Islet of Langerhans (tissue), 1 donor: ENCODE data around the gene RINT1.
"Not testable (repeated sequence)": the region's sequence is repeated elsewhere in the genome, so short reads cannot be mapped to it uniquely, and the experiment has no call there.

Experiments
- FAIRE-seq: peaks from one replicate; lab custom pipeline; 2011; peaks lifted over from hg19 to GRCh38; lab: Jason Lieb, UNC

RINT1 gene

DNA sequence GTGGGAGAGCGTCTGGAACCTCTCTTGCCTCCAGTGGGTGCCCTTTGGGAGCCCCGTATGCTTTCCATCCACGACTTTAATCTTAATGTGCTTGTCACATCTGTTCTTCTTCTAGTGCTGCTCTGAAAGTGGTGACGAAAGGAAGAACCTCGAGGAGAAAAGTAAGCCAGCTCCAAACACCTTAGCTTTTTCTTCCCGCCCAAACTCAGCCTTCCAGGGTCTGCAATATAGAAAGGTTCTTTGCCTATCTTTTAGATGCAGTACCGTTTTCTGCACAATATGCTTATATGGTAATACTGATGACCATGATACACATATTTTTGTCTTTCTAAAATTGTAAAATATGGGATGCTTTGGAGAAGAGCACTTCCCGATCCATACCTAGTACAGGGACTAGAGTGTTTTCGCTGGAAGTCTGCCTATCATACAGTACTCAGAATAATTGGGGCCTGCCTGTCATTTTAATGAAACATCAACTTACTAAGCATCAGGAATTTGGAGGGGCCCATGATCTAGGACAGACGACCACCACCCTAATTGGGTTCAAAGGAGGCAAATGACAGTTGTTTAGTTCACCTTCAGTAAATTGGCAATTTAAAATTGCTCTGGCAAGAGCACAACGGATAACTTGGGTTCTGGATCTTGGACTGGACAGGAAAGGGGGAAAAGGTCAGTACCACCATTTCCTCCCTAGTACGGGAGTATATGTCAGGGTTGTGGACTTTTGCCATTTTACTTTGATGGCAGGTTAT is 884 bp downstream of the RINT1 start:
- FAIRE-seq, result no peak

DNA sequence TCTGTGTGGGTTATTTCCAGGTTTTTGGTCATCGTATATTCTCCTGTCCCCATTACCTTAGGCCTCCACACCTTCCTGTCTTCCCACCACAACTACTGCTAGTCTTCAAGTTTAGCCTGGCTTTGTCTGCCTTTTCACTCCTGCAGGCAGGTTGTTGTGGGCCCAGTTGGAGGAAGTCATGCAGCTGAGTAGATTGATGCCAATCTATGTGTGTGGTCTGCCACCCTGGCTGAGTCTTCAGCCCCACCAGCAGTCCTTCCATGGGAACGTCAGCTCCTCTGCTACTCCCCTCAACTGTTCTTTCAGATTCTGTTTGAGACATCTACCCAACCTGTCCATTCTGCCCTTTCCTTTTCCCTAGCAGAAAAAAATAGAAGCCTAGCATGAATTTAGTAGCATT is 6.3 kb downstream of the RINT1 start:
- no peak for FAIRE-seq

DNA sequence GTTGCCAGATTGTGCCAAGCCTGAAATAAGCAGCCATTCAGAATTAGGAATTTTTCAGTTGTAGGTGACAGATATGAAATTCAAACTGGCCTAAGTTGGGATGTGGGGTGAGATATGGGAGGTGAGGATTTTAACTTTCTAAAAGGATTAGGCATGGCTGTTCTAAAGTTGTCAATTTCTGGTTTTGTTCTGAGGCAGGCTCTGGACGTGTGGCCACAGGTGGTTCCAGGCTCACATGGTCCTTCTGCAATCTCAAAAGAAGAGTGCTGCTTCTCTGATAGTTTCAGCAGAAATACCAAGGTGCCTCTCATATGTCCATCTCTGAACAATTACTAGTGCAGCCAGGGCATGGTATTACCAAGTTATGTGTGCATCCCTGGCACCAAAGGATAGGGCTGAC is 27.9 kb downstream of the RINT1 start:
- no peak for FAIRE-seq

DNA sequence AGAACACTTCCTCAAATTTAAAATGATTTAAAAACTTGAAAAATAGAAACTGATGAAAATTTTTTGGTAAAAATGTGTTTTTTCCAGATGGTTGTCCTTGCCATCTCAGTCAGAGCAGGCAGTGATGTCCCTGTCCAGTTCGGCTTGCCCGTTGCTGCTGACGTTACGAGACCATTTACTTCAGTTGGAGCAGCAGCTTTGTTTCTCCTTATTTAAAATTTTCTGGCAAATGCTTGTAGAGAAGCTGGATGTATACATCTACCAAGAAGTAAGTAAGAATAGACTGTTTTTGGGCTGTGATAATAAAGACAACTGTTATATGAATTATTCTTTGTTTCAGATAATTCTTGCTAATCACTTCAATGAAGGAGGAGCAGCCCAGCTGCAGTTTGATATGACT is 33.2 kb downstream of the RINT1 start:
- no peak for FAIRE-seq

DNA sequence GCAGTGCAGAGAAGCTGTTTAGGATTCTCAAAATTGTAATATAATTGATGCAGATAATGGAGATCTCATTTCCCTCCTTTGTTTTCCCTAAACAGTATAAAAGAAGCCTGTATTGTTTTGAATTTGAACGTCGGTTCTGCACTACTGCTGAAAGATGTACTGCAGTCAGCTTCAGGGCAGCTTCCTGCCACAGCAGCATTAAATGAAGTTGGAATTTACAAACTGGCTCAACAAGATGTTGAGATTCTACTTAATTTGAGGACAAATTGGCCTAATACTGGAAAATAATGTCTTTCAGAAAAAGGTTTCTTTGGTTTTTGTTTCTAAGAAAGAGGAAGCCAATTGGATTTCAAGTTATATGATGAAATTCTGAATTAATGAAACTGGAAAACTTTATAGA is 35.0 kb downstream of the RINT1 start:
- FAIRE-seq, result no peak

DNA sequence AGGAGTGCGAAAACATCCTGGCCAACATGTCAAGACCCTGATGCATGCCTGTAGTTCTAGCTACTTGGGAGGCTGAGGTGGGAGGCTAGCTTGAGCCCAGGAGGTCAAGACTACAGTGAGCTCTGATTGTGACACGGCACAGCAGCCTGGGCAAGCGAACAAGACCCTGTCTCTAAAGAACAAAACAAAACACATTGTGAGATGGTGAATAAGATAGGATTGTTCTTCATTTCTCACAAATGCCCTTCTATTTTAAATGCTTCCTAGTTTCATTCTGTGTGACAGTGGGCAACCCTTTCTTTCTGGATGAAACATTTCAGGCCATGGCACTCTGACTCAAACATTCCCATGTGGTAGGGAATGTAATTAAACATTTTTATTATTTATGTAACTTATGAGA is 35.8 kb downstream of the RINT1 start:
- no peak for FAIRE-seq

DNA sequence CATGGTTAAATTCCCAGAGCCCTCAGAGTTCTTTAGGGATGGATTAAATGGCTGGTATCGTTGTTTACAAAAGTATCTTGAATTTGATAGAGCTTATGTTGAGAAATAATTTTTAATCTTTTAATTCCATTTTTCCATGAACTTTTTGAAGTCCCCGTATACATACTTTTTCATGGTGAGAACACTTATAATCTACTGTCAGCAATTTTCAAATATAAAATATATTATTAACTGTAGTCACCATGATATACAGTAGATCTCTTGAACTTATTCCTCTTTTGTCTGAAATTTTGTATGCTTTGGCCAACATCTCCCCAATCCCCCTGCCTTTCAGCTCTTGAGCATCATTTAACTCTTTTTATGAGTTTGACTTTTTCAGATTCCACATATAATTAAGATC is 39.9 kb downstream of the RINT1 start:
- FAIRE-seq, result no peak

DNA sequence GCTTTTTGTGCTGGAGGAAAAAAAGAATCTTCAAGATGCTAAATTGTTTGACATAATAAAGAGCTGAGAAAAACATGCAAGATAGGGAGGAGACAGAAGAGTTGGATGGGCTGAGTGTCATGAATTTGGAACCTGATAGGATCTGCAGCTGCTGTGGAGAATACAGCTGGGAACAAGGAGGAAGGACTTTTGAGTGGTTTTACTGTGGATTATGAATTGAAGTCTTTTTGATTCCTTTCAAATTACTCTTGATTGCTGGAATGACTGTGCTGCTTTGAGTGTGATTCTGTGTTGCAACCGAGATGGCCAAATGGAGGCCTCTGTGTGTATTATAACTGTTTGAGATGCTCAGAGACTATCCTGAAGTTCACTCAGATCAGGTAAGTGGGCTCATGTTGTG is 45.2 kb downstream of the RINT1 start:
- no peak for FAIRE-seq

DNA sequence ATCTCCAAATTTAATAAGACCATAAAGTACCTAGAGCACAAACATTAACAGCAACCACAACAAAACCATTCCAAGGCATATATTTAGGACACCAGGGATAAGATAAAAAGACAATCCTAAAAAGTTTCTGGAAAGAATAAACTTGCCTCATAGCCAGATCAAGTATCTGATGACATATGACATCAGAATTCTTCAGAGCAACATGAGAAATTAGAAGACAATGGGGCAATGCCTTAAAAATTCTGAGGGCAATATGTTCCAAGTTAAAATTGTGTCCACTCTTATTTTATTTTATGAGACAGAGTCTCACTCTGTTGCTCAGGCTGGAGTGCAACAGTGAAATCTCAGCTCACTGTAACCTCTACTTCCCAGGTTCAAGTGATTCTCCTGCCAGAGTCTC is 46.5 kb downstream of the RINT1 start:
- no peak for FAIRE-seq

DNA sequence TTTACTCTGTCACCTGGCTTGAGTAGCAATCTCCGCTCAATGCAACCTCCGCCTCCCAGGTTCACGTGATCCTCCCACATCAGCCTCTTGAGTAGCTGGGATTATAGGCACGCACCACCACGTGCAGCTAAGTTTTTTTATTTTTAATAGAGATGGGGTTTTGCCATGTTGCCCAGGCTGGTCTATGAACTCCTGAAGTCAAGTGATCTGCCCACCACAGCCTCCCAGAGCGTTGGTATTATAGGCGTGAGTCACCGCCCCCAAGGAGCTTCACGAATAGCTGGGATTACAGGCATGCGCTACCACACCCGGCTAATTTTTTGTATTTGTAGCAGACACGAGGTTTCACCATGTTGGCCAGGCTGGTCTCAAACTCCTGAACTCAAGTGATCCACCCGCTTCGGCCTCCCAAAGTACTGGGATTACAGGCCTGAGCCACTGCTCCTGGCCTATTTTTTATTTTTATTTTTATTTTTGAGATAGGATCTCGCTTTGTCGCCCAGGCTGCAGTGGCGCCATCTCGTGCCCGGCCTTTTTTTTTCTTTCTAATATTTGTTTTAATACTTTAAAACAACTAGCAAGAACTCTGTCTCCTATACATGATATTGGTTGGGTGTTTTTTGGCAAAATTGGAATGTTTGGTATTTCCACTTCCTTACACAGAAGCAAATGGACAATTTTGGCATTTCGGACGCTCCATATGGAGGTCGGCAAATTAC is 48.2 kb downstream of the RINT1 start:
- FAIRE-seq, result no peak

DNA sequence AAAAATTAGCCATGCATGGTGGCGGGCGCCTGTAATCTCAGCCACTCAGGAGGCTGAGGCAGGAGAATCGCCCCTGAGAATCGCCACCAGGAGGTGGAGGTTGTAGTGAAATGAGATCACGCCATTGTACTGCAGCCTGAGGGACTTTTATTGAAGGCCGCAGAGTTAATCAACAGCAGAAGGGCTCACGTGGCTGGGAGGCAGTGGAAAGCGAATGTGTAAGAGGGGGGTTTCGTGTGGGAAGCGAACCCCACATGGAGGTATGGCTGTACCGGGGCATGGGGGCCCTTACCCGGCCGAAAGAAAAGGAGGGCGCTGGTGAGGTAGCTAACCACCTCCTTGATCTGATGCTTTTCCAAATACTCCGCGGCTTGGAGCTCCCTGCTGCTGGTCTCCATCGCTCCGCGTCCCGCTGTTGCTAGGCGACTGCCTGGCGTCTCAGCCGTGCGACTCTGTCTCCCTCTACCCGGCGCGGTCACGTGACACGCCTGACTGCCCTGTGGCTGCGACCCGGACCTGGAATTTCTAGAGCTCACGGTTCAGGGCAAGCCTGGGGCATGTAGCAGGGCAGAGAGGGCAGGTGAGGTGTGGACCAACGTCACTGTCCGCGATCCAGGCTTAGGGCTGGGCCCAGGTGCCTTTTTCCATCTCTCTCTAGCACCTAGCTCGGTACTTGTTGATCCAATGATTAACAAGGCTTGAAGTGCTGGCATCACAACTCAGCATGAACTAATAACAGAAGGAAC is 49.2 kb downstream of the RINT1 start, which contains the start of gene EFCAB10:
EFCAB10 (minus strand) TSS at position 428 of the 746 bp plus-strand sequence; CDS start at position 398, 30 bp downstream.
- FAIRE-seq, result no peak

DNA sequence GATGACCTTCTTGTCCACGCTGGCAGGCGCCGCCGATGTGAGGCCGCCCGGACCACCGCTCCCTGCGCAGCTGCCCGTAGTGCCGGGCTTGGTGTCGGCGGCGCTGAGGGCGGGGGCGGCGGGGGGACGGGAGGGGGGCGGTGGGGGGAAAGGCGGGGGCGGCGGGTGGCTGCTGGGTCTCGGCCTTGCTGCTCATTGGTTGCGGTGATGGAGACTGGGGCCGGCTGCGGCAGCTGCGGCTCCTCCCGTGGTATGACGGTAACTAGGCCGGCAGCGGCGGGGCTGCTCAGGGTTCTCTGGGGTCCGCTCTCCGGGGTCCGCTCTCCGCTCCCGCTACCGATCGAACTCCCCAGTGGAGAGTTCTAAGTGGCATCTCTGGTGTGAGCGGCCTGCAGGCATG is 51.1 kb downstream of the RINT1 start:
- no peak for FAIRE-seq

DNA sequence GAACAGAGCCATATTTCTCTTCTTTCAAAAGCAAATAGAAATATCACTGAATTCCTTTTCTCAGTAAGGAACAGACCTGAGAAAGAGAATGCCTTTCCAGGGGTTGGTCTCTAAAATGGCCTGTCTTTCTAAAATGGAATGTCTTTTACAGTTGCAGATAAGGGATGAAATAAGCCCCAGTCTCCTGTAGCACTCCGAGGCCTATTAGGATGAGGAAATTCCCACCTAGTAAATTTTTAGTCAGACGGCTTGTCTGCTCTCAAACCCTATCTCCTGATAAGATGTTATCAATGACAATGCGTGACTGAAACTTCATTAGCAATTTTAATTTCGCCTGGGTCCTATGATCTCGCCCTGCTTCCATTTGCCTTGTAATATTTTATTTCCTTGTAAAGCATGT is 52.2 kb downstream of the RINT1 start:
- FAIRE-seq, result no peak

DNA sequence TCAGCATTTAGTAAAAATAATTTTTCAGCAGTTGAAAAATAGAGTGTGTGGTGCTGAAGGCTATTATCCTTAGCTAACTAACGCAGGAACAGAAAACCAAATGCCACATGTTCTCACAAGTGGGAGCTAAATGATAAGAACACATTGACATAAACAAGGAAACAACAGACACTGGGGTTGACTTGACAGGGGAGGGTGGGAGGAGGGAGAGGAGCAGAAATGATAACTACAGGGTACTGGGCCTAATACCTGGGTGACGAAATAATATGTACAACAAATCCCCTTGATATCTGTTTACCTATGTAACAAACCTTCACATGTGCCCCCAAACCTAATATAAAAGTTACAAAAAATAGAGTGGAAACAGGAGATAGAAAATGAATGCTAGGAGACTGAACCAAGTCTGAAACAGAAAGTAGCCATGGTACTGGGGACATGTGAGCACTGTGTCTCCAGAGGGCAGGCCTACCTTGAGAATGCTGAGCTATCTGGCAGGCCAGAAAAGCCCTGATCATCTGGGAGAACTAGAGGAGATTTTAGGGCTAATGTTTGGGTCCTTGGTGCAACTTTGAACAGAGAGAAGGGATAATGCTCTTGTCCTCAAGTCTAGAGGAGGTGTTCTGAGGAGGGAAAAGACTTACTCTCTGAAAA is 54.0 kb downstream of the RINT1 start:
- FAIRE-seq, result no peak

DNA sequence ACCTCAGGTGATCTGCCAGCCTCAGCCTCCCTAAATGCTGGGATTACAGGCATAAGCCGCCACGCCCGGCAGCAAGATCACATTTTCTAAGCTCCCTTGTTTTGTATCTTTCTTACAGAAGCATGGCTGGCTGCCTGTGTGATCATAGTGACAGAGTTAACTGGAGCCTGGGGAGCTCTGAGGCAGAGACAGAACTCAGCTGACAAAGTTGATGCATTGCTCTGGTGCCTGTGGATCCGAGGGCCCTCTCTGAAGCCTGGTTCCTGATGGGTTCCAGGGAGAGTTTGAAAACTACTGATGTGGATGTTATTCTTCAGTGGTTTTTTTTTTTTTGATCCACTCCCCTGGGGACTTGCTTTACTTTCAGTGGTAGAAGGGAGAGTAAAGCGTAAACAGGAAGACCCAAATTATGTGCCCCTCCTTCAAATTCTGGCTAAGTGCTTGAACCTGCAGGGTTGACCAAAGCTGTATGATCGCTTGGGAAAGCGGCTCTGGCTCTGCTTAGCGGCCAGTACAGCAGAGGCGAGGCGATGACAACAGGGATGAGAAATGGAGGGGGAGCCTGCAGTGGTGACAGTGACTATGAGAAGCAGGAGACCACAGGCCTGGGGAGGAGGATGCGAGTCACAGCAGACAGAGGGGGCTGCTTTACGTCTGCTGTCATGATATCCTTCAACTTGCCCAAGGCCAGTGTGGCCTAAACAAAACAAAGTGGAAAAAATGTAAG is 56.1 kb downstream of the RINT1 start:
- FAIRE-seq, result no peak

DNA sequence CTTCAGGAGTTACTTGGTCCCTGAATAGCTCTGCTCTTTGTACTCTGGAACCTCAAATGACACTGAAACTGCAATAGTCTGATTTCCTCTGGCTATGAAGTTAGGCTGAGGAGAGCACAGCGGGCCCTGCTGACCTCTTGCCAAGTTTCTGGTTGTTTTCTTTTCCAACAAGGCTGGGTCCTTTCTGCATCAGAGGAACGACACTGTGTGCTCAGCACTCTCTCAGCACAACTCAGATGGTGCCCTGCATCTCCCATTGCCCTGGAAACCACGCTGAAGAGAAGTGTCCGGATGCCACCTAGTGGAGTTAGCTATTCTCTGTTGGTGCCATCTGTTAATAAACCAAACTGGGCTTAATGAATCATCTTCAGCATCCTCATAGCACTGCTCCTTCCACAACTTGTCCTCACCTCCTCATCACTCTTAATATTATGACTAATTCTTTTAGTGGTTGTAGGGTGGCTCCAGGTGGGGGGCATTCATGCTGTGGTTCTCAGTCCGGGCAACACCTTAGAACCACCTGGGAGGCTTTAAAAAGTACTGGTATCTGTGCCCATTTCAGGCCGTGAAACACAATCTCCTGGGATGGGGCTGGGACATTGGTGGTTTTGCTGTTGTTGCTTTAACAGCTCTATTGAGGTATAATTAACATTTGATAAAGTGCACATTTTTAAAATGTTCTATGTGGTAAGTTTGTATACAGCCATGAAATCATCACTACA is 57.5 kb downstream of the RINT1 start:
- peak; percentile 78 for FAIRE-seq

DNA sequence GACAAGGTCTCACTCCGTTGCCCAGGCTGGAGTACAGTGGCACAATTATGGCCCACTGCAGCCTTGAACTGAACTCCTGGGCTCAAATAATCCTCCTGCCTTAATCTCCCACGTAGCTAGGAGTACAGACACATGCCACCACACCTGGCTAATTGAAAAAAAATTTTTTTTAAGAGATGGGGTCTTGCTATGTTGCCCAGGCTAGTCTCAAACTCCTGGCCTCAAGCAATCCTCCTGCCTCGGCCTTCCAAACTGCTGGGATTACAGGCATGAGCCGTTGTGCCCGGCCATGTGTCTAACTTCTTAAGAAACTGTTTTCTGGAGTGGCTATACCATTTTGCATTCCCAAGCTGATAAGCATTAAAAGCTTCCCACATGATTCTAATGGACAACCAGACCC is 58.8 kb downstream of the RINT1 start:
- no peak for FAIRE-seq

DNA sequence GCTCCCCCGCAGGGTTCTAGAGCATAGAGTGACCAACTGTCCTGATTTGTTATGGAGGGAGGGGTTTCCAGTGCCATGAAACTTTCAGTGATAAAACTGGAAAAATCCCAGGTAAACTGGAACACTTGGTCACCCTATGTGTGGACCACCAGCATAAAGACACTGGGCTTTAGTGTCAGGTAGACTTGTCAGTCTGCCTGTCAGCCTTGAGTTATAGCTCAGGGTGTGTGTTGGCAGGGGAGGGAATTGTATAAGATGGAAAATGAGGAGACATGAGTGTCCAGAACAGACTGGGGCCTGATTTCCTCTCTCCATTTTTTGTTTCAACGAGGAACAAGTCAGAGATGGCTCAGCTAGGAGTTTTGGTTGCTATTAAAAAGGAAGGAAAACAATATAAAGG is 59.5 kb downstream of the RINT1 start:
- FAIRE-seq, result no peak

DNA sequence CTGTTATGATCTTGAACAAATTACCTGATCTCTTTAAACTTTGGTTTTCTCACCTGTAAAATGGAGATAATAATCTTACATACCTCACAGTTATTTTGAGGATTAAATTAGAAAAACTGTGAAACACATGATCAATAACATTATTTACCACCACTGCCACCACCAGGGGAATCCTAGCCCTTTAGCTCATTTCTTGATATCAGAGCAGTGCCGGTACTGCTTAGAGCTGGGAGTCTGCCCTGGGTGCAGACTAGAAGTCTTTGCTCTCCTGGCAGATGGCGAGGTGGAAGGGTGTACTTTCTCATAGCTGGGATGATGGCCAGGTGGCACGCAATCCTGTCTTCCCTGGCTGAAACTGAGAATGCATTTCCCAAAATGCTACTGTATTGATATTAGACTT is 62.0 kb downstream of the RINT1 start:
- no peak for FAIRE-seq

DNA sequence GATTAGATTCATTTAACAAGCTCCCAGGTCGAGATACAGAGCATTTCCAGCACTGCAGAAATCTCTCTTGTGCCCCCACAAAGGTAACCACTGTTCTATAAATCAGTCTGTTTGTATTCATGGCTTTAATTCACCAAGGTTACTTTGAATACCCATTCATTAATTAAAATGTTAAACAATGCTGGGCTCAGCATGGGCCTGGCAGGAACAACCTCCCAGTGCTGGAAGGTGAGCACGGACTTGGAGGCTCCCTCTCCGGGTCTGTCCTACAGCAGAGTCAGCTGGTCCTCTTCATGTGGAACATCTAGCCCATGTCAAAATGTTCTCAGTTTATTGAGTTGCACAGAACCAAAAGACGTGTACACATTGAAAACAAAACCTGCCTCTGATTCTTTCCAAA is 64.9 kb downstream of the RINT1 start:
- no peak for FAIRE-seq

DNA sequence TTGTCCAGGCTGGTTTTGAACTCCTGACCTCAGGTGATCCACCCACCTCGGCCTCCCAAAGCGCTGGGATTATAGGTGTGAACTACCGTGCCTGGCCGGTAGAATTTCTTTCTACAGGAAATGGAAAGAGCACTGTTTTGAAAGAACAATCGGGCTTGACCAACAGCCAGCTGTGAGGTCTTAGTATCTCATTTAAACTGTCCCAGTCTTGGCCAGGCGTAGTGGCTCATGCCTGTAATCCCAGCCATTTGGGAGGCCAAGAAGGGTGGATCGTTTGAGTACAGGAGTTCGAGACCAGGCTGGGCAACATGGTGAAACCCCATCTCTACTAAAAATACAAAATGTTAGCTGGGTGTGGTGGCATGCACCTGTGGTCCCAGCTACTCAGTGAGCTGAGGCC is 67.1 kb downstream of the RINT1 start:
- FAIRE-seq, result not testable (repeated sequence)
